Dedifferentiated amniotic fluid mesenchymal stem cell (primary cell): Measurements from ENCODE around the gene TRAF6.

ENCODE experiments used
- DNase-seq: peaks from one replicate; pipeline ENCODE4 v3.0.0-alpha.2; 2016; ENCODE audit errors: extremely low spot score

Gene TRAF6

GRCh38 chr11:36458129-36458915 lies 51.8 kb downstream of the TRAF6 start:
- DNase-seq, result no peak

DNA sequence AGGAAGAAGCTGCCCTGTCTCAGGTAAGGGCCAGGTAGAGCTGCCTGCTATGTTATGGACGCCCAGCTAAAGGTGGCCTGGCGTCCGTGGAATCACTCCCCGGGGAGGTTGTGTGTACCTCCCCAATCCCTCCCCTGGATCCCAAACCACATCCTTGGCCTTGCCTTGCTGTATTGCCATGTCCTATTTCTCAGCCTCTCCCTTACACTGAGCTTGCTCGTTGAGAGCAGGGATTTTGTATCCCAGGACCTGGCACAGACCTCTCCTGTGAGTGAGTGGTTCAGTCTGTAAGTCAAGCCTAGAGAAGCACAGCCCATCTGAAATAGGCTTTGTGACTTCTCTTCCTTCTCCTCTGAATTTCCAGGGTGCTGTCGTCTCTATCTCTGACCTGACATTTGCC lies 53.9 kb downstream of the TRAF6 start:
- no peak for DNase-seq

- DNase-seq, result peak; percentile 95
These were observed 54.4 kb downstream of the TRAF6 start for GRCh38 chr11:36455658-36456111.

- no peak for DNase-seq
These were observed 55.0 kb downstream of the TRAF6 start for GRCh38 chr11:36454941-36455631.

- no peak for DNase-seq
These were observed 55.5 kb downstream of the TRAF6 start for GRCh38 chr11:36454551-36454940.

GRCh38 chr11:36453678-36454077 lies 56.4 kb downstream of the TRAF6 start:
- DNase-seq, result no peak

- no peak for DNase-seq
These were observed 57.1 kb downstream of the TRAF6 start for GRCh38 chr11:36452961-36453360.

DNA sequence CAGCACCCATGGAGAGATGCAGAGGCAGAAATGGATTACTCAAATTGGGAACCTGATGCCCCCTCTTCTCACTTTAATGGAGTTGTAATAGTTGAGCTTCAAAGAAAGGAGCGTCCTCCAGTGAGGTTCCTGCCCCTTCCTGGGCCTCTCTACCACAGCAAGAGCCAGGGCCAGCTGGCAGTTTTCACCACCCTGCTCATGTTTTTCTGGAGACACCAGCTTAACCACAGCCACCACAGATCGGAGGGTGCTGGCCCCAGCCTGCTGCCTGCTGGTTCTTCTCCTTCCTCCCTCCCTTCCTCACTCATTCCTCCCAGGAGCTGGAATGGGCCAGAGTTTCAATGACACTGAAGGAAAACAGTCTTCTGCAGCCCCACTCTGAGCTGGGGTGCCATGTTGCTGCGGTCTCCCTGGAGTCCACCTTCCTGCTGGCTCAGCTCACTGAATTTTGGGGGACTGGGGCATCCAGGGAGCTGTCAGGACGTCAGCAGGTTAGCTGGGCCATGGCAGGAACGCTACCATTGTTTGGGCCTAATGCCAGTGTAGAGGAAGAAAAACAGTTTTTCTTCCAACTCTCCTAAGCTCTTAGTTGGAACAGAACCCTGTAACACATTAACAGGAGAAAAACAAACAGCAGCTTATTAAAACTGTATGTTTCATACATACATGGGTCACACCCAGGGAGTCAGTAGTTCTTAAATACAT lies 57.7 kb downstream of the TRAF6 start:
- no peak for DNase-seq

DNA sequence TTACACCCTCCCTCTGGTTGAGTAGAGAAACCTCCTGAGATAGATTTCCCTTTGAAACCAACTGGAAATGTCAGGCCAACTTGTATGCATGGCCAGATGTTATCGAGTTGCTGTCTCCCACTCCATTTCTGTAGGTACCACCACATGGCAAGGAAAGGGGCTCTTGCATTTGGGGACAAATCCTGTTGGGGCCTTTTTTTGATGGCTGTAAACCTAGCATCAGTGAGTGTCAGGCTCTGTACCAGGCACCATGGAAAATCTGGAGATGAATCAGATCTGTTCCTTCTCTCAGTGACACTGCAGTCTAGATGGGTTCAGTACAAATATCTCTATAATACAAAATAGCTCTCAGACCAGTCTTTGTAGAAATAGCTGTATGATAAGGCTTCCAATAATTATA lies 58.4 kb downstream of the TRAF6 start:
- no peak for DNase-seq

DNA sequence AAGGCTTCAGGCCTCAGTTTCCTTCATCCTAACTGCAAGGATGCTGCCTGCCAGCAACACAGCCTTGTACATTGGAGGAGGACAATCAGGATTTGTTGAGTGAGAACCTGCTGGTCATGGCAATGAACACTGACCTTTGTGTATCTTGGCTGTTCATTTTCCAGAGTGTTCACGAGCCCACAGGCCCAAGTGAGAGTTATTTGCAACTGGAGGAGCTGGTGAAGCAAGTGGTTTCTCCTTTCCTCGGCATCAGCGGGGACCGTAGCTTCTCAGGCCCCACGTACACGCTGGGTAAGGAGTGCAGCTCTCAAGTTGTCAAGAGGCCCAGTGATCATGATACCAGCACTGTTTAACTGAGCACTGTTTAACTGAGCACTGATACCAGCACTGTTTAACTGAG lies 59.0 kb downstream of the TRAF6 start:
- DNase-seq, result no peak

- DNase-seq, result no peak
These were observed 59.9 kb downstream of the TRAF6 start for GRCh38 chr11:36450110-36450572.

DNA sequence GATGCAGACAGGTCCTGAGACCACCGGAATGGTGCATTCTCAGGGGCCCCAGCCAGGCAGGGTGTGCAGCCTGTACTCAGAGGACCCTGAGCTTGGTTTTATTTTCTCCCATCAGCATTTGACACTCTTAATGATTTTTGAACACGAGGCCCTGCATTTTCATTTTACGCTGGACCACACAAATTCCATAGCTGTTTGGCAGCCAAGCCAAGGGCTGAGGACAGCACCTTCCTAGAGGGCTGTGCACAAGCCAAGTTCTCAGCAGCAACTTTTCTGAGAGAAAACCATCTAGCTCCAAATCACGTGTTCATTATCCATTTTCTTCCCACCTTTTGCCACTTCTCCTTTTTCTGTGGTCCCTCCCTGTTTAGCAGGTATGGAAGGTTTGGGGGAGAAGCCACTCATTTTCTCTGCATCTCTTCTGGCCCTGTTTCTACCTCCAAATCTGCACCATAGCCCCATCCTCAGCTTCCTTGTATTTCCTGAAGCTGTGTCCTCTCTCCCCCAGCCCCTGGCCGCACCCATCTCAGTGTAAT lies 60.4 kb downstream of the TRAF6 start:
- DNase-seq, result no peak

DNA sequence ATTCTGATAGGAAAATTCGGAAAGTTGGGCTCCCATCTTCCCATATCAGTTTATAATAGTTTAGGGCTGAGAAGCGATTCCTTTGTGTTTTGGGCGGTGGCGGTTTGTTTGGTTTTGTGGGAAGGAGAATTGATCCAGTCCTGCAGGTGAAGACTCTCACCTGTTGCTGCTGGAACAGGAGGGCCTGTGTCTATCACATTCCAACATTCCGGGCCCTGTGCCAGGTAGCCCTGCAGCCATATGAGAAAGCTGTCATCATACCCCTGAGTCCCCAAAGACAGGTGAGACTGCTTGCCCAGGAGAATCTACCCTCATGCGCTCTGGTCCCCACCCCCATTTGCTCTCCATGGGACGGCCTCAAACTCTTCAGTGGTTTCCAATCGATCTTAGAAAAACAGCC lies 62.1 kb downstream of the TRAF6 start:
- no peak for DNase-seq

- DNase-seq, result no peak
These were observed 62.6 kb downstream of the TRAF6 start for GRCh38 chr11:36447514-36447913.

GRCh38 chr11:36446135-36446534 lies 63.9 kb downstream of the TRAF6 start:
- no peak for DNase-seq

DNA sequence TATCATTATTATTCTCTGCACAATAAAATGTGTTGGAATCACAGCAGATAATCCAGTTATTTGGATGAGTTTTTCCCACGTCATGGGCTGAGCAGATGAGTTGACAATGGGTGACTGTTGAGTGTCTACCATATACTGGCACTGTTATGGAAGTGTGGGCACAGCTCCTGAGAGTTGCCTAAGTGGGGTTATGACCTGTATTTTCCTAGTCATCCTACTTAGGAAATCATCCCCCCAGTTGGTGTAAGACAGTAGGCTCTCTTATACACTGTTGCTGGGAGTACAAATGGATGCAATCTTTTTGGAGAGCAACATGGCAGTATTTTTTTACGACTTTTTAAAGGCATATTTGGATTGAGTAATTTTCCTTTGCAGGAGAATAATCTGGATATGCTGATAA lies 66.4 kb downstream of the TRAF6 start:
- no peak for DNase-seq

DNA sequence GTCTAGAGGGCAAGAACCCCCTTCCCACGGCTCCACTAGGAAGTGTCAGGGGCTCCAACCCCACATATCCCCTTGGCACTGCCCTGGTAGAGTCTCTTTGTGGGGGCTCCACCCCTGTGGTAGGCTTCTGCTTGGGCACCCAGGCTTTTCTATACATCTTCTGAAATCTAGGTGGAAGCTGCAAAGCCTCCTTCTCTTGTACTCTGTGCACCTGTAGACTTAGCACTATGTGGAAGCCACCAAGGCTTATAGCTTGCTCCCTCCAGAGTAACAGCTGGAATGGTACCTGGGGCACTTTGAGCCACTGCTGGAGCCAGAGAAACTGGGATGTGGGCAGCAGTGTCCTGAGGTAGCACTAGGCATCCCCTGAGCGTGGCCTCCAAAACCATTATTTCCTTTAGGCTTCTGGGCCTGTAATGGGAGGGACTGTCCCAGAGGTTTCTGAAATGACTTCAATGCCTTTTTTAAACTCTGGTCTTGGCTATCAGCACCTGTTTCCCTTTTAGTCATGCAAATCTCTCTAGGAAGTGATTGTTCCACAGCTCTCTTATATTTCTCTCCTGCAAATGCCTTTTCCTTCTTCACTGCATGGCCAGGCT lies 68.4 kb downstream of the TRAF6 start:
- DNase-seq, result no peak

- DNase-seq, result no peak
These were observed 71.9 kb downstream of the TRAF6 start for GRCh38 chr11:36438126-36438525.

- no peak for DNase-seq
These were observed 72.7 kb downstream of the TRAF6 start for GRCh38 chr11:36437413-36437812.
